ENCODE data around the gene MAP3K4.

Gene MAP3K4

GRCh38 chr6:161138543-161139303 lies 147.2 kb downstream of the MAP3K4 start:
- Histone ChIP-seq H3K9me3 (ENCODE audit: control insufficient read depth, insufficient read depth, low read length) (no peaks in the 10 kb centered on the region), H3K4me1 (ENCODE audit: control insufficient read depth, insufficient read depth, low read length) (no peaks in the 10 kb centered on the region), H3K27me3 (ENCODE audit: control insufficient read depth, insufficient read depth, low read length) (no peaks in the 10 kb centered on the region), H3K36me3 (ENCODE audit: control insufficient read depth, insufficient read depth, low read length) (peaks cover 45% of the 10 kb centered on the region), H3K4me3 (ENCODE audit: low read depth, low read length) (no peak overlapping the region), H3K27ac (ENCODE audit: low read depth, low read length) (no peak overlapping the region), H3K9ac (ENCODE audit: low read depth, low read length) (no peak overlapping the region)

DNA sequence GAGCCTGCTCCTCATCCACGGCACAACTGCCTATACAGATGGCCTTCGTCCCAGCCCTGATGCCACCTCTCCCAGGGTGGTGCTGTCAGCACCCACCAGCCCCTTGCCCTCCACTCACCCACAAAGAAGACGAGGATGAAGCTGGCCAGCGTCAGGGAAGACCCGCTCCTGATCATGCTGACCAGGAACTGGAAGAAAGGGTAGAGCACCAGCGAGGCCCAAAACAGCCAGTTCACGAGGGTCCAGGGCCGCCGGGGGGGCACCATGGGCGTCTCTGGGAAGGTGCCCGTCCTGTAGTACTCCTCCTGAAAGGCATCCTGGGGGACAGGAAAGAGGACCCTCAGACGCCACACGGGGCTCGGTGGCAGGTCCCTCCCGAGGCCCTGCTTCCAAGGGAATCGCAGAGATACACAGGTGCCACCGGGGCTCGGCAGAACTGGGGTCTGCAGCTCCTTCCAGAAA lies 147.8 kb downstream of the MAP3K4 start:
- no peak overlapping the region for H3K4me3 ChIP-seq (ENCODE audit: low read depth, low read length)
- H3K9me3 ChIP-seq (ENCODE audit: control insufficient read depth, insufficient read depth, low read length): no peaks in the 10 kb centered on the region
- H3K4me1 ChIP-seq (ENCODE audit: control insufficient read depth, insufficient read depth, low read length): no peaks in the 10 kb centered on the region
- no peak overlapping the region for H3K27ac ChIP-seq (ENCODE audit: low read depth, low read length)
- H3K9ac ChIP-seq (ENCODE audit: low read depth, low read length): no peak overlapping the region
- H3K27me3 ChIP-seq (ENCODE audit: control insufficient read depth, insufficient read depth, low read length): no peaks in the 10 kb centered on the region
- H3K36me3 ChIP-seq (ENCODE audit: control insufficient read depth, insufficient read depth, low read length): peaks cover 47% of the 10 kb centered on the region

GRCh38 chr6:161139766-161140553 lies 148.4 kb downstream of the MAP3K4 start:
- Histone ChIP-seq H3K9me3 (ENCODE audit: control insufficient read depth, insufficient read depth, low read length) (no peaks in the 10 kb centered on the region), H3K4me1 (ENCODE audit: control insufficient read depth, insufficient read depth, low read length) (no peaks in the 10 kb centered on the region), H3K4me3 (ENCODE audit: low read depth, low read length) (no peak overlapping the region), H3K36me3 (ENCODE audit: control insufficient read depth, insufficient read depth, low read length) (peaks cover 45% of the 10 kb centered on the region), H3K27ac (ENCODE audit: low read depth, low read length) (no peak overlapping the region), H3K27me3 (ENCODE audit: control insufficient read depth, insufficient read depth, low read length) (no peaks in the 10 kb centered on the region), H3K9ac (ENCODE audit: low read depth, low read length) (no peak overlapping the region)

- Histone ChIP-seq H3K4me1 (ENCODE audit: control insufficient read depth, insufficient read depth, low read length) (no peaks in the 10 kb centered on the region), H3K27ac (ENCODE audit: low read depth, low read length) (no peak overlapping the region), H3K4me3 (ENCODE audit: low read depth, low read length) (no peak overlapping the region), H3K27me3 (ENCODE audit: control insufficient read depth, insufficient read depth, low read length) (no peaks in the 10 kb centered on the region), H3K9me3 (ENCODE audit: control insufficient read depth, insufficient read depth, low read length) (no peaks in the 10 kb centered on the region), H3K9ac (ENCODE audit: low read depth, low read length) (no peak overlapping the region), H3K36me3 (ENCODE audit: control insufficient read depth, insufficient read depth, low read length) (peaks cover 47% of the 10 kb centered on the region)
Observed at GRCh38 chr6:161140554-161140875, 148.9 kb downstream of the MAP3K4 start.

GRCh38 chr6:161141173-161141572 lies 149.6 kb downstream of the MAP3K4 start:
- Histone ChIP-seq H3K4me3 (ENCODE audit: low read depth, low read length) (no peak overlapping the region), H3K9ac (ENCODE audit: low read depth, low read length) (no peak overlapping the region), H3K9me3 (ENCODE audit: control insufficient read depth, insufficient read depth, low read length) (no peaks in the 10 kb centered on the region), H3K27ac (ENCODE audit: low read depth, low read length) (no peak overlapping the region), H3K4me1 (ENCODE audit: control insufficient read depth, insufficient read depth, low read length) (no peaks in the 10 kb centered on the region), H3K27me3 (ENCODE audit: control insufficient read depth, insufficient read depth, low read length) (no peaks in the 10 kb centered on the region), H3K36me3 (ENCODE audit: control insufficient read depth, insufficient read depth, low read length) (peaks cover 47% of the 10 kb centered on the region)

DNA sequence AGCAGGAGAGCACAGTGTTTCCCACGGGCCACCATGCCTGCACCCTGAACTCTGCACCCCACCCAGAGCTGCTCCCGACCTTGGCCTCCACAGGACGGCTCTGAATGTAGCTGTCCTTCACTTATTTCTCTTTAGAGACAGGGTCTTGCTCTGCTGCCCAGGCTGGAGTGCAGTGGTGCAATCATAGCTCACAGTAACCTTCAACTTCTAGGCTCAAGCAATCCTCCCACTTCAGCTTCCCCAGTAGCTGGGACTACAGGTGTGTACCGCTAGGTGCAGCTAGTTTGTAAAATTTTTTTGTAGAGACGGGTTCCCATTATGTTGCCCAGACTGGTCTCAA lies 151.4 kb downstream of the MAP3K4 start:
- Histone ChIP-seq H3K27me3 (ENCODE audit: control insufficient read depth, insufficient read depth, low read length) (no peaks in the 10 kb centered on the region), H3K4me1 (ENCODE audit: control insufficient read depth, insufficient read depth, low read length) (no peaks in the 10 kb centered on the region), H3K27ac (ENCODE audit: low read depth, low read length) (no peak overlapping the region), H3K4me3 (ENCODE audit: low read depth, low read length) (no peak overlapping the region), H3K9ac (ENCODE audit: low read depth, low read length) (no peak overlapping the region), H3K36me3 (ENCODE audit: control insufficient read depth, insufficient read depth, low read length) (peaks cover 53% of the 10 kb centered on the region), H3K9me3 (ENCODE audit: control insufficient read depth, insufficient read depth, low read length) (no peaks in the 10 kb centered on the region)

DNA sequence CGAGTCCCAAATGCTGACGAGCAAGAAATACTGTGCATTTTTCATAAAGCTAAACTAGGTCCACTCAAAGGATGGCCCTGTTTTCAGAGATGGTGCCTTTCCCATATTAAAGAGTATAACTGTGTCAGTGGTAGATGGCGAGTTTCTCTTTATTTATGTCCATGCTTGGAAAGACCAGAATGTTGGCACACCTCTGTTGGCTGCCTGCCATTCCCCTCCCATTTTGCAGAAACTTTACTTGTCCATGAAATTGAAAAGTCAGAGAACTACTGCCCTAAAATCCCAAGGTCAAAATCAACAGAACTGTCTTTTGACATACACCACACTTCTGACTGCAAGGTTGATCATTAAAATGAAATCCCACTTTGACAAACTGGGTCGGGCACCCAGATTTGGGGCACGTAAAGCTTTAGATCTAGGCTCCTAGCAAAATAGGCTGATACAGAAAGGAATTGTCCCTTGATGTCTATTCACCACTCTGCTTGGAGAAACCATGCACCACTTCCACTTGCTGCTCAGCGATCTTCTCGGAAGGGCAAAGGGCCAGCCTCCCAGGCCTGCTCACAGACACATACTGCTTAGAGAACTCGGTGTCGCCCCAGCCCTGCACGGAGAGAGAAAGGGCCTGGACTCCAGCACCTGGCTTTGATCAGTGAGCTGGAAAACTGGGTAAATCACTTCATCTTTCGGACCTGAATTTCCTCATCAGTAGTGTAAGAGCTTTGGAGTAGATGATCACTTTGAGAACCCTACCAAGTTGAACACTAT lies 152.3 kb downstream of the MAP3K4 start:
- Histone ChIP-seq H3K27me3 (ENCODE audit: control insufficient read depth, insufficient read depth, low read length) (no peaks in the 10 kb centered on the region), H3K9me3 (ENCODE audit: control insufficient read depth, insufficient read depth, low read length) (no peaks in the 10 kb centered on the region), H3K36me3 (ENCODE audit: control insufficient read depth, insufficient read depth, low read length) (peaks cover 56% of the 10 kb centered on the region)

DNA sequence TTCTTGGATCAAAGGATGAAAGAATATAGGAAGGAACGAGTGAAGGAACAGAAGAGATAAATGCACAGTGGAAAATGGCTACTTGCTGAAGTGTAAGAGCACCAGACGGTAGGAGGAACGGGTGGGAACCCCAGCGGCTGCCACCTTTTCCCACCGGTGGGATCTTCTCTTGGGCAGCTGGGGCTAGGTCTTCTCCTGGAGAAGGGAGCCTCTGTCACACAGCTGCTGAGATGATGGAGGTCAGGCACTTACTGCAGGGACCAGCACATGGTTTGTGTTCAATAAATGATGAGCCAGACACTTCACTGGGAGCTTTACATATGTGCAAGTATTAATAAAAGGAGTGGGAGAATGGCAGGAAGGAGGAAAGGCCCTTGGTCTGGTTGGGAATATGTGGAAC lies 158.6 kb downstream of the MAP3K4 start:
- Histone ChIP-seq H3K36me3 (ENCODE audit: control insufficient read depth, insufficient read depth, low read length) (peaks cover 72% of the 10 kb centered on the region), H3K4me3 (ENCODE audit: low read depth, low read length) (no peak overlapping the region), H3K4me1 (ENCODE audit: control insufficient read depth, insufficient read depth, low read length) (no peaks in the 10 kb centered on the region), H3K9ac (ENCODE audit: low read depth, low read length) (no peak overlapping the region), H3K27ac (ENCODE audit: low read depth, low read length) (no peak overlapping the region), H3K27me3 (ENCODE audit: control insufficient read depth, insufficient read depth, low read length) (no peaks in the 10 kb centered on the region), H3K9me3 (ENCODE audit: control insufficient read depth, insufficient read depth, low read length) (no peaks in the 10 kb centered on the region)

More for the DNA sequence above, 152.3 kb downstream of the MAP3K4 start:
- H3K27ac ChIP-seq (ENCODE audit: low read depth, low read length): no peak overlapping the region
- no peak overlapping the region for H3K4me3 ChIP-seq (ENCODE audit: low read depth, low read length)
- no peaks in the 10 kb centered on the region for H3K4me1 ChIP-seq (ENCODE audit: control insufficient read depth, insufficient read depth, low read length)
- H3K9ac ChIP-seq (ENCODE audit: low read depth, low read length): no peak overlapping the region

GRCh38 chr6:161150566-161150965 lies 159.0 kb downstream of the MAP3K4 start:
- Histone ChIP-seq H3K27ac (ENCODE audit: low read depth, low read length) (no peak overlapping the region), H3K4me1 (ENCODE audit: control insufficient read depth, insufficient read depth, low read length) (no peaks in the 10 kb centered on the region), H3K9me3 (ENCODE audit: control insufficient read depth, insufficient read depth, low read length) (no peaks in the 10 kb centered on the region), H3K27me3 (ENCODE audit: control insufficient read depth, insufficient read depth, low read length) (no peaks in the 10 kb centered on the region), H3K4me3 (ENCODE audit: low read depth, low read length) (no peak overlapping the region), H3K9ac (ENCODE audit: low read depth, low read length) (no peak overlapping the region), H3K36me3 (ENCODE audit: control insufficient read depth, insufficient read depth, low read length) (peaks cover 72% of the 10 kb centered on the region)

- no peaks in the 10 kb centered on the region for H3K27me3 ChIP-seq (ENCODE audit: control insufficient read depth, insufficient read depth, low read length)
- H3K4me1 ChIP-seq (ENCODE audit: control insufficient read depth, insufficient read depth, low read length): no peaks in the 10 kb centered on the region
- no peak overlapping the region for H3K27ac ChIP-seq (ENCODE audit: low read depth, low read length)
- H3K9me3 ChIP-seq (ENCODE audit: control insufficient read depth, insufficient read depth, low read length): no peaks in the 10 kb centered on the region
- H3K36me3 ChIP-seq (ENCODE audit: control insufficient read depth, insufficient read depth, low read length): peaks cover 71% of the 10 kb centered on the region
- no peak overlapping the region for H3K4me3 ChIP-seq (ENCODE audit: low read depth, low read length)
- H3K9ac ChIP-seq (ENCODE audit: low read depth, low read length): no peak overlapping the region
Observed at GRCh38 chr6:161151059-161151645, 159.6 kb downstream of the MAP3K4 start.
